CD1c-positive myeloid dendritic cell (primary cell): ENCODE measurements around the gene POMGNT2.
"Not testable (repeated sequence)": the region's sequence is repeated elsewhere in the genome, so short reads cannot be mapped to it uniquely, and the experiment has no call there.

Source experiments
- DNase-seq: peaks from one replicate; pipeline ENCODE4 v3.0.0-alpha.2; 2016; ENCODE audit errors: extremely low spot score

Gene POMGNT2

GRCh38 chr3:43075904-43076661 lies 29.8 kb downstream of the POMGNT2 start:
- no peak for DNase-seq

GRCh38 chr3:43074901-43075689 lies 30.8 kb downstream of the POMGNT2 start:
- no peak for DNase-seq

- DNase-seq, result no peak
Measured at GRCh38 chr3:43074482-43074881, 31.4 kb downstream of the POMGNT2 start.

- DNase-seq, result no peak
Measured at GRCh38 chr3:43073836-43074220, 32.1 kb downstream of the POMGNT2 start.

- DNase-seq, result no peak
Measured at GRCh38 chr3:43073116-43073835, 32.6 kb downstream of the POMGNT2 start.

GRCh38 chr3:43072361-43072760 lies 33.5 kb downstream of the POMGNT2 start:
- DNase-seq, result no peak

GRCh38 chr3:43071313-43071893 lies 34.5 kb downstream of the POMGNT2 start:
- DNase-seq, result peak; percentile 24

- DNase-seq, result not testable (repeated sequence)
Measured at GRCh38 chr3:43070670-43071069, 35.2 kb downstream of the POMGNT2 start.

- no peak for DNase-seq
Measured at GRCh38 chr3:43063114-43063513, 42.8 kb downstream of the POMGNT2 start.

GRCh38 chr3:43062564-43063040 lies 43.3 kb downstream of the POMGNT2 start:
- DNase-seq, result no peak

- DNase-seq, result no peak
Measured at GRCh38 chr3:43062040-43062563, 43.8 kb downstream of the POMGNT2 start.

GRCh38 chr3:43061101-43061895 lies 44.6 kb downstream of the POMGNT2 start:
- no peak for DNase-seq

GRCh38 chr3:43059456-43059855 lies 46.4 kb downstream of the POMGNT2 start:
- DNase-seq, result no peak

GRCh38 chr3:43055806-43056770 lies 49.8 kb downstream of the POMGNT2 start:
- no peak for DNase-seq

GRCh38 chr3:43055393-43055792 lies 50.5 kb downstream of the POMGNT2 start:
- DNase-seq, result no peak

GRCh38 chr3:43054754-43055153 lies 51.1 kb downstream of the POMGNT2 start:
- DNase-seq, result no peak

- DNase-seq, result no peak
Measured at GRCh38 chr3:43053291-43053690, 52.6 kb downstream of the POMGNT2 start.

GRCh38 chr3:43048470-43048869 lies 57.4 kb downstream of the POMGNT2 start:
- no peak for DNase-seq

- DNase-seq, result no peak
Measured at GRCh38 chr3:43046583-43046982, 59.3 kb downstream of the POMGNT2 start.

- not testable (repeated sequence) for DNase-seq
Measured at GRCh38 chr3:43045079-43045478, 60.8 kb downstream of the POMGNT2 start.
